ENCODE data around the gene CBFA2T3. TPM values are rescaled to one million over a fixed set of nuclear protein-coding genes. Genes with fewer than 3 reads are reported as not detected.

Gene CBFA2T3
- total RNA-seq, 1 experiment from 2014 or later, result 2.9 TPM

- H2BK15ac ChIP-seq (ENCODE audit: low read depth, low read length), result no peak overlapping the region
- no peaks in the 10 kb centered on the region for H3K4me1 ChIP-seq (ENCODE audit: insufficient read depth, low read length)
- H3K9me3 Mint-ChIP-seq, result peaks cover 0 to 9% of the 10 kb centered on the region in 2 experiments; a peak in 2 of 5 replicates
- H3K4ac ChIP-seq (ENCODE audit: low read depth, low read length), result no peak overlapping the region
- no peak overlapping the region for H2BK120ac ChIP-seq (ENCODE audit: low read depth, low read length, poor library complexity, severe bottlenecking)
- WGBS (ENCODE audit: extremely low coverage, insufficient read length, low lambda C conversion rate), result no CpG with 5 or more reads among the region's 16 CpGs
- no peak overlapping the region for H3K27ac ChIP-seq (ENCODE audit: insufficient read length, low read depth, low read length)
- no peaks in the 10 kb centered on the region for H4K20me1 ChIP-seq (ENCODE audit: control insufficient read depth, insufficient read depth, insufficient read length)
- no peaks in the 10 kb centered on the region for H3K36me3 Mint-ChIP-seq (ENCODE audit: insufficient read depth in 1 of 3, low read depth in 3 of 3)
- H3K14ac ChIP-seq (ENCODE audit: insufficient read depth, low read length), result no peak overlapping the region; the same call in 1 of the 2 replicates
- H3K9ac ChIP-seq (ENCODE audit: extremely low read depth, insufficient read length, low read length), result no peak overlapping the region
- H4K91ac ChIP-seq (ENCODE audit: insufficient read length, low read depth, low read length), result no peak overlapping the region
- no peak overlapping the region for H3K4me3 Mint-ChIP-seq
- H3K79me1 ChIP-seq (ENCODE audit: insufficient read depth, low read depth, low read length, poor library complexity, severe bottlenecking), result no peaks in the 10 kb centered on the region
- H3K27me3 ChIP-seq (ENCODE audit: insufficient read depth, low read length), result no peaks in the 10 kb centered on the region
- H3K27me3 Mint-ChIP-seq (ENCODE audit: low read depth), result no peaks in the 10 kb centered on the region; the same call in none of the 2 replicates
- H4K8ac ChIP-seq (replicated peaks; ENCODE audit: insufficient read length, low read depth, low read length), result no peak overlapping the region
- no peak overlapping the region for H4K5ac ChIP-seq (ENCODE audit: insufficient read length, low read depth, low read length)
- H3K79me2 ChIP-seq (ENCODE audit: insufficient read depth, low read length), result no peaks in the 10 kb centered on the region
- TF ChIP-seq CTCF (conservative IDR thresholded peaks at IDR 0.05), result no peak
- no peaks in the 10 kb centered on the region for H3K9me3 ChIP-seq (ENCODE audit: control insufficient read depth, low read depth, low read length)
- no peak overlapping the region for H2AK5ac ChIP-seq (ENCODE audit: insufficient read length, low read length)
- no peak overlapping the region for H3K4me2 ChIP-seq (ENCODE audit: insufficient read depth, insufficient read length, low read length)
- no peak overlapping the region for H3K27ac Mint-ChIP-seq
- no peak overlapping the region for H3K18ac ChIP-seq (ENCODE audit: insufficient read length, low read depth, low read length)
- H2AFZ ChIP-seq (ENCODE audit: low read length), result no peak overlapping the region
- H2BK20ac ChIP-seq (ENCODE audit: low read depth, low read length, poor library complexity, severe bottlenecking), result no peak overlapping the region
- no peak overlapping the region for H3K23ac ChIP-seq (ENCODE audit: insufficient read length, low read depth, low read length)
- DNase-seq, result no peak
- H2BK12ac ChIP-seq (ENCODE audit: insufficient read length, low read depth, low read length), result no peak overlapping the region
- H3K56ac ChIP-seq (ENCODE audit: insufficient read length, low read depth, low read length), result no peak overlapping the region
- H3T11ph ChIP-seq (ENCODE audit: low read length), result no peak overlapping the region
- H3K23me2 ChIP-seq (ENCODE audit: insufficient read length, low read depth, low read length, poor library complexity, severe bottlenecking), result no peaks in the 10 kb centered on the region
- H3K4me1 Mint-ChIP-seq, result peaks cover 3 to 13% of the 10 kb centered on the region in 2 experiments; a peak in 3 of 4 replicates
- no peak overlapping the region for H2BK5ac ChIP-seq (ENCODE audit: insufficient read length, low read length)
Observed at GRCh38 chr16:88911946-88912310, 65.1 kb downstream of the CBFA2T3 start.

Data from H9 (cell line).